ENCODE data around the gene ITGA2.
"Not testable (repeated sequence)": the region's sequence is repeated elsewhere in the genome, so short reads cannot be mapped to it uniquely, and the experiment has no call there.

ITGA2 gene

GRCh38 chr5:52950686-52951085, 38.5 kb upstream of the ITGA2 start:
- Histone ChIP-seq H3K9ac (ENCODE audit: insufficient read length, low read depth) (no peak overlapping the region), H3K4me1 (ENCODE audit: insufficient read depth, insufficient read length) (no peaks in the 10 kb centered on the region), H3K9me3 (ENCODE audit: insufficient read depth, low read length) (no peaks in the 10 kb centered on the region), H3K4me3 (ENCODE audit: insufficient read length, low read depth) (no peak overlapping the region), H3K27me3 (ENCODE audit: insufficient read depth, insufficient read length) (no peaks in the 10 kb centered on the region), H3K36me3 (ENCODE audit: insufficient read depth, insufficient read length, low read length) (no peaks in the 10 kb centered on the region)
- no peak for TF ChIP-seq SUZ12 (IDR thresholded peaks at IDR 0.05; ENCODE audit: extremely low read depth, insufficient read depth, insufficient read length)
- TF ChIP-seq YY1 (IDR thresholded peaks at IDR 0.05; ENCODE audit: insufficient read depth, insufficient read length) = no peak
- TF ChIP-seq ZNF274 (IDR thresholded peaks at IDR 0.05; ENCODE audit: low read depth, low read length) = no peak
- no peak for DNase-seq (ENCODE audit: low read depth, low spot score)

- H3K4me1 ChIP-seq (ENCODE audit: insufficient read depth, insufficient read length) = no peaks in the 10 kb centered on the region
- TF ChIP-seq YY1 (IDR thresholded peaks at IDR 0.05; ENCODE audit: insufficient read depth, insufficient read length) (no peak), ZNF274 (IDR thresholded peaks at IDR 0.05; ENCODE audit: low read depth, low read length) (no peak), SUZ12 (IDR thresholded peaks at IDR 0.05; ENCODE audit: extremely low read depth, insufficient read depth, insufficient read length) (no peak)
- no peak overlapping the region for H3K4me3 ChIP-seq (ENCODE audit: insufficient read length, low read depth)
- H3K36me3 ChIP-seq (ENCODE audit: insufficient read depth, insufficient read length, low read length) = no peaks in the 10 kb centered on the region
- no peaks in the 10 kb centered on the region for H3K27me3 ChIP-seq (ENCODE audit: insufficient read depth, insufficient read length)
- no peaks in the 10 kb centered on the region for H3K9me3 ChIP-seq (ENCODE audit: insufficient read depth, low read length)
- H3K9ac ChIP-seq (ENCODE audit: insufficient read length, low read depth) = no peak overlapping the region
- no peak for DNase-seq (ENCODE audit: low read depth, low spot score)
Measured at GRCh38 chr5:52952483-52952882, 36.7 kb upstream of the ITGA2 start.

- Histone ChIP-seq H3K4me1 (ENCODE audit: insufficient read depth, insufficient read length) (no peaks in the 10 kb centered on the region), H3K36me3 (ENCODE audit: insufficient read depth, insufficient read length, low read length) (no peaks in the 10 kb centered on the region), H3K27me3 (ENCODE audit: insufficient read depth, insufficient read length) (no peaks in the 10 kb centered on the region), H3K4me3 (ENCODE audit: insufficient read length, low read depth) (no peak overlapping the region), H3K9ac (ENCODE audit: insufficient read length, low read depth) (no peak overlapping the region), H3K9me3 (ENCODE audit: insufficient read depth, low read length) (no peaks in the 10 kb centered on the region)
- no peak for DNase-seq (ENCODE audit: low read depth, low spot score)
- TF ChIP-seq ZNF274 (IDR thresholded peaks at IDR 0.05; ENCODE audit: low read depth, low read length) = no peak
- TF ChIP-seq SUZ12 (IDR thresholded peaks at IDR 0.05; ENCODE audit: extremely low read depth, insufficient read depth, insufficient read length) = no peak
- TF ChIP-seq YY1 (IDR thresholded peaks at IDR 0.05; ENCODE audit: insufficient read depth, insufficient read length) = no peak
Measured at GRCh38 chr5:52956014-52956413, 33.1 kb upstream of the ITGA2 start.

GRCh38 chr5:52956915-52957747, 32.0 kb upstream of the ITGA2 start:
- H3K4me3 ChIP-seq (ENCODE audit: insufficient read length, low read depth) = no peak overlapping the region

GRCh38 chr5:52961274-52961681, 27.9 kb upstream of the ITGA2 start:
- DNase-seq (ENCODE audit: low read depth, low spot score) = no peak
- Histone ChIP-seq H3K36me3 (ENCODE audit: insufficient read depth, insufficient read length, low read length) (no peaks in the 10 kb centered on the region), H3K27me3 (ENCODE audit: insufficient read depth, insufficient read length) (no peaks in the 10 kb centered on the region), H3K4me3 (ENCODE audit: insufficient read length, low read depth) (no peak overlapping the region), H3K4me1 (ENCODE audit: insufficient read depth, insufficient read length) (no peaks in the 10 kb centered on the region), H3K9me3 (ENCODE audit: insufficient read depth, low read length) (no peaks in the 10 kb centered on the region), H3K9ac (ENCODE audit: insufficient read length, low read depth) (no peak overlapping the region)
- no peak for TF ChIP-seq ZNF274 (IDR thresholded peaks at IDR 0.05; ENCODE audit: low read depth, low read length)
- TF ChIP-seq YY1 (IDR thresholded peaks at IDR 0.05; ENCODE audit: insufficient read depth, insufficient read length) = no peak
- no peak for TF ChIP-seq SUZ12 (IDR thresholded peaks at IDR 0.05; ENCODE audit: extremely low read depth, insufficient read depth, insufficient read length)

More at GRCh38 chr5:52956915-52957747, 32.0 kb upstream of the ITGA2 start:
- no peaks in the 10 kb centered on the region for H3K4me1 ChIP-seq (ENCODE audit: insufficient read depth, insufficient read length)
- no peaks in the 10 kb centered on the region for H3K36me3 ChIP-seq (ENCODE audit: insufficient read depth, insufficient read length, low read length)
- no peaks in the 10 kb centered on the region for H3K9me3 ChIP-seq (ENCODE audit: insufficient read depth, low read length)
- H3K9ac ChIP-seq (ENCODE audit: insufficient read length, low read depth) = no peak overlapping the region
- no peaks in the 10 kb centered on the region for H3K27me3 ChIP-seq (ENCODE audit: insufficient read depth, insufficient read length)
- no peak for DNase-seq (ENCODE audit: low read depth, low spot score)
- TF ChIP-seq ZNF274 (IDR thresholded peaks at IDR 0.05; ENCODE audit: low read depth, low read length) = no peak
- TF ChIP-seq SUZ12 (IDR thresholded peaks at IDR 0.05; ENCODE audit: extremely low read depth, insufficient read depth, insufficient read length) = no peak
- no peak for TF ChIP-seq YY1 (IDR thresholded peaks at IDR 0.05; ENCODE audit: insufficient read depth, insufficient read length)

GRCh38 chr5:52963636-52964035, 25.5 kb upstream of the ITGA2 start:
- Histone ChIP-seq H3K4me3 (ENCODE audit: insufficient read length, low read depth) (no peak overlapping the region), H3K4me1 (ENCODE audit: insufficient read depth, insufficient read length) (no peaks in the 10 kb centered on the region), H3K9ac (ENCODE audit: insufficient read length, low read depth) (no peak overlapping the region), H3K36me3 (ENCODE audit: insufficient read depth, insufficient read length, low read length) (no peaks in the 10 kb centered on the region), H3K9me3 (ENCODE audit: insufficient read depth, low read length) (no peaks in the 10 kb centered on the region), H3K27me3 (ENCODE audit: insufficient read depth, insufficient read length) (no peaks in the 10 kb centered on the region)
- DNase-seq (ENCODE audit: low read depth, low spot score) = no peak
- no peak for TF ChIP-seq ZNF274 (IDR thresholded peaks at IDR 0.05; ENCODE audit: low read depth, low read length)
- TF ChIP-seq SUZ12 (IDR thresholded peaks at IDR 0.05; ENCODE audit: extremely low read depth, insufficient read depth, insufficient read length) = no peak
- TF ChIP-seq YY1 (IDR thresholded peaks at IDR 0.05; ENCODE audit: insufficient read depth, insufficient read length) = no peak

- Histone ChIP-seq H3K4me3 (ENCODE audit: insufficient read length, low read depth) (no peak overlapping the region), H3K9ac (ENCODE audit: insufficient read length, low read depth) (no peak overlapping the region), H3K9me3 (ENCODE audit: insufficient read depth, low read length) (no peaks in the 10 kb centered on the region), H3K27me3 (ENCODE audit: insufficient read depth, insufficient read length) (no peaks in the 10 kb centered on the region), H3K36me3 (ENCODE audit: insufficient read depth, insufficient read length, low read length) (no peaks in the 10 kb centered on the region), H3K4me1 (ENCODE audit: insufficient read depth, insufficient read length) (no peaks in the 10 kb centered on the region)
- no peak for DNase-seq (ENCODE audit: low read depth, low spot score)
- TF ChIP-seq YY1 (IDR thresholded peaks at IDR 0.05; ENCODE audit: insufficient read depth, insufficient read length) (no peak), ZNF274 (IDR thresholded peaks at IDR 0.05; ENCODE audit: low read depth, low read length) (no peak), SUZ12 (IDR thresholded peaks at IDR 0.05; ENCODE audit: extremely low read depth, insufficient read depth, insufficient read length) (no peak)
Measured at GRCh38 chr5:52964138-52964537, 25.0 kb upstream of the ITGA2 start.

GRCh38 chr5:52976157-52976556, 13.0 kb upstream of the ITGA2 start:
- DNase-seq (ENCODE audit: low read depth, low spot score); H3K9me3 ChIP-seq (ENCODE audit: insufficient read depth, low read length); H3K4me3 ChIP-seq (ENCODE audit: insufficient read length, low read depth); H3K27me3 ChIP-seq (ENCODE audit: insufficient read depth, insufficient read length); H3K9ac ChIP-seq (ENCODE audit: insufficient read length, low read depth); H3K36me3 ChIP-seq (ENCODE audit: insufficient read depth, insufficient read length, low read length); H3K4me1 ChIP-seq (ENCODE audit: insufficient read depth, insufficient read length): not testable (repeated sequence)

Measured in NT2/D1 (cell line).